HFFc6 (cell line): ENCODE measurements around the gene NLRP9. TPM values are rescaled to one million over a fixed set of nuclear protein-coding genes. Genes with fewer than 3 reads are reported as not detected.

Experiments used
- DNase-seq: peaks from one replicate; pipeline ENCODE4 v3.0.0-alpha.2; 2018
- H3K27ac Mint-ChIP-seq: 2 replicates; pipeline ENCODE4 v1.8.0; 2020; ENCODE audit warnings: mild to moderate bottlenecking, mixed read lengths
- H3K27me3 Mint-ChIP-seq: 2 replicates; pipeline ENCODE4 v1.8.0; 2021; ENCODE audit warnings: mild to moderate bottlenecking, moderate library complexity, mixed read lengths; ENCODE audit not compliant: insufficient read depth
- H3K36me3 Mint-ChIP-seq: 2 replicates; pipeline ENCODE4 v1.8.0; 2021; ENCODE audit warnings: low read depth, mixed read lengths
- H3K4me1 Mint-ChIP-seq: 2 replicates; pipeline ENCODE4 v1.8.0; 2020; ENCODE audit warnings: low read depth, mixed read lengths
- H3K4me3 Mint-ChIP-seq: 2 replicates; pipeline ENCODE4 v1.8.0; 2020; ENCODE audit warnings: mild to moderate bottlenecking, moderate library complexity, mixed read lengths
- H3K9me3 Mint-ChIP-seq: 2 replicates; pipeline ENCODE4 v1.8.0; 2020; ENCODE audit warnings: mild to moderate bottlenecking, mixed read lengths
- CTCF ChIP-seq: fragments of 200-600 bp; sonication (generic); IDR thresholded peaks from 2 replicates; pipeline ENCODE4 v1.5.0; 2021; ENCODE audit warnings: antibody characterized with exemption, mild to moderate bottlenecking
- total RNA-seq, 6 experiments: library from RNA; stranded (reverse); fragmentation: NEBNext Ultra II Directional; extraction: Animal tissue kit (Norgen Biotek cat#: 25700); gene quantifications; 2 replicates in 1 of 6; 3 replicates in 5 of 6; pipeline ENCODE4 v1.2.3, GENCODE V29; 2021

The NLRP9 gene
- total RNA-seq, 6 experiments from 2014 or later: not detected

DNA sequence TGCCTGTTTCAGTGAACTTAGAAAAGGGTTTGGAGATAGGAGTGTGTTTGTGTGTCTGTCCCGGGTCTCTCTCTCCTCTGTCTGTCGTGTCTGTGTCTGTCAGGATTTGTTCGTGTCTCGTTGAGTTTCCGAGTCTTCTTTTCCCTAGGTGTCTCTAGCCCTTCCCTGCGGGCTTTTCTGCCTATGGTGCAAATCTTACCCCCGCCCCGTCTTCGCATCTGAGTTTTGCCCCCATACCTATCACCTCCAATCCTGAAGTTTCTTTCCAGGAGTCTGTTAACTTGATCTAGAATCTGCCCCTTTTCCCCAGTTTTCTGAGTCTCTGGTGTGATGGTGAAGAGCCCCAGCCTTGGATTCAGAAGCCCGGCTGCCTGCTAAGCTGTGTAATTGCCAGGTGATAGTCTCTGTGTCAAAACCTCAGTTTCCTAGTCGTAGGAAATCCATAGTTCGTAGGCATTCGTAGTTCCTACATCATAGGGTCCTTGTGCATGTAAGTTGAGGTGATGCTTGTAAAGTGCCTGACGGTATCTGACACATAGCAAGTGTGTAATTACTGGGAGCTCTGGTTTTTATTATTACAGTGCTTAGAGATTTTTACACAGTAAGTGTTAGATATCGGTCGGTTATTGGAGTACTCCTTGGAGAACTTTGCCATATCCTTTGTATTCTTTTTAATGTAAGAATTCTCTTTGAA lies 62.4 kb downstream of the NLRP9 start:
- H3K4me3 Mint-ChIP-seq: peak overlapping the region; percentile 96
- peaks cover 74% of the 10 kb centered on the region for H3K4me1 Mint-ChIP-seq
- peaks cover 36% of the 10 kb centered on the region for H3K36me3 Mint-ChIP-seq
- TF ChIP-seq CTCF: no peak
- no peak for DNase-seq
- H3K27ac Mint-ChIP-seq: peak overlapping the region; percentile 88
- H3K9me3 Mint-ChIP-seq: no peaks in the 10 kb centered on the region
- H3K27me3 Mint-ChIP-seq: peaks cover 7% of the 10 kb centered on the region

DNA sequence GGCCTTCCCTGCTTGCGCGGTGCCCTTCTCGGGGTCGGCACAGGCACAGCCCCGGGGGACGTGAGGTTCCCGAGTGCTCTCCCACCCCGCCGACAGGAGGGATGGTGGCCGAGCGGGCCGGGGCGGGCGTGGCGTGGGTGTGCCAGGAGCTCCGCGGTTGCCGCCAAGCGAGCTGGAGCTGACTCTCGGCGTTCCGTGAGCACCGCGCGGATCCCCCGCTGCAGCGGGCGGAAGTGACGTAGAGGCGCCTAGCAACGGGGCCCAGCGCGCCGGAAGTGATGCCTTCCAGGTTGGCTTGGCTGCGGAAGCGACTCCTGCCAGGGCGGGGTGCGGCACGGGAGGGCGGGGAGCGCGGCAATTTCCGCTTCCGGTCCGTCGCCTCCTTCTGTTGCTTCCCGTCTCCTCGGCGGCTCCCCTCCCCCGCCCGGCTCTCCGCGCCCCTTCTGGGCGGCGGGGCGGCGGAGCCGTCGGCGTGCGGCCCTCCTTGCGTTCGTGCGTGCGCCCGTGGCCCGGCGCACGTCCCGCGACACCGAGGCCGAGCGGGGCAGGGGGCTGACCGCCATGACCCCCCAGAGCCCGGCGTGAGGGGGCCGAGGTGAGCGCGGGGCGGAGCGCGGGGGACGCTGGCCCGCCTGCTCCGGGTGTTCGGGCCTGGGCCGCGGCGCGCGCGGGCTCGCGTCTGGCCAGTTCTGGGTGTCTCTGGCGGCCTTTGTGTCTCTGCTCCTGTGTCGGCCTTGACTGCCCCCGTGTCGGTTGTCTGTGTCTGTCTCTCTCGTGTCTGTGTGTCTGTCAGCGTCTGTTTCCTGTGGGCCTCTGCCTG lies 63.2 kb downstream of the NLRP9 start, which contains the start of gene EPN1:
Gene EPN1 (plus strand): TSS at position 386 of the 820 bp plus-strand sequence. CDS start 3,402 bp downstream, outside the sequence.
- peak within 1 kb of the TSS; percentile 88 for H3K27ac Mint-ChIP-seq
- DNase-seq: peak; percentile 95
- no peak for TF ChIP-seq CTCF
- no peaks in the 10 kb centered on the region for H3K9me3 Mint-ChIP-seq
- peaks cover 36% of the 10 kb centered on the region for H3K36me3 Mint-ChIP-seq
- peak within 1 kb of the TSS; percentile 96 for H3K4me3 Mint-ChIP-seq
- peaks cover 7% of the 10 kb centered on the region for H3K27me3 Mint-ChIP-seq
- peaks cover 77% of the 10 kb centered on the region for H3K4me1 Mint-ChIP-seq

DNA sequence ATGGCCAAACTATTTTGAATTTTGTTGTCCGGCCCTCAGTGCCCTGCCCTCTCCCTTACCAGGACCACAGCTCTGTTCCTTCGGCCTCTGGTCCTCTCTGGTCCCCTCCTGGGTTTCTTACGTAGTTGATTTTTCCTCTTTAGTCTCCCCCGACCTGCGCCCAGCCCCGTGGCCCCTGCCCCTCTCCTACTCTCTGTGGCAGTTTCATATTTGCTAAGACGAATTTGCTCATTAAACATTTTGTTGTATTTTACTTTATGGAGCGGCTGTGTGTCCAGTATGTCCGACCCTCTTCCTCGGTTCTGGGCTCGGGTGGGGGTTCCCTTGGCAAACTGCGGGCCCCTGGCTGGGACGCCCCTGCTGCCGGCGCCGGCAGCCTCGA lies 63.8 kb downstream of the NLRP9 start:
- H3K27me3 Mint-ChIP-seq: peaks cover 7% of the 10 kb centered on the region
- no peak for DNase-seq
- peak overlapping the region; percentile 86 for H3K27ac Mint-ChIP-seq
- peak overlapping the region; percentile 96 for H3K4me3 Mint-ChIP-seq
- no peak for TF ChIP-seq CTCF
- H3K9me3 Mint-ChIP-seq: no peaks in the 10 kb centered on the region
- peaks cover 31% of the 10 kb centered on the region for H3K36me3 Mint-ChIP-seq
- peaks cover 71% of the 10 kb centered on the region for H3K4me1 Mint-ChIP-seq

GRCh38 chr19:55673889-55674288 lies 64.3 kb downstream of the NLRP9 start:
- Mint-ChIP-seq H3K9me3 (no peaks in the 10 kb centered on the region), H3K4me1 (peaks cover 65% of the 10 kb centered on the region), H3K4me3 (peak overlapping the region; percentile 11; the same call in 1 of the 2 replicates), H3K27me3 (peaks cover 7% of the 10 kb centered on the region), H3K36me3 (peaks cover 26% of the 10 kb centered on the region), H3K27ac (peak overlapping the region; percentile 68)
- TF ChIP-seq CTCF: no peak
- DNase-seq: no peak

GRCh38 chr19:55673465-55673864 lies 64.7 kb downstream of the NLRP9 start:
- Mint-ChIP-seq H3K27ac (peak overlapping the region; percentile 68), H3K4me1 (peaks cover 61% of the 10 kb centered on the region), H3K36me3 (peaks cover 22% of the 10 kb centered on the region), H3K27me3 (peaks cover 7% of the 10 kb centered on the region), H3K4me3 (peak overlapping the region; percentile 11), H3K9me3 (no peaks in the 10 kb centered on the region)
- DNase-seq: no peak
- TF ChIP-seq CTCF: no peak
